Stimulated activated CD8-positive, alpha-beta memory T cell treated with anti-CD3 and anti-CD28 coated beads, Interleukin-7, amount 100 ng/mL, for 24 hours (primary cell): Measurements from ENCODE around the gene MORN5.

Experiments
- DNase-seq: peaks from one replicate; pipeline ENCODE4 v3.0.0-alpha.2; 2020; ENCODE audit warnings: low read depth

MORN5 gene

DNA sequence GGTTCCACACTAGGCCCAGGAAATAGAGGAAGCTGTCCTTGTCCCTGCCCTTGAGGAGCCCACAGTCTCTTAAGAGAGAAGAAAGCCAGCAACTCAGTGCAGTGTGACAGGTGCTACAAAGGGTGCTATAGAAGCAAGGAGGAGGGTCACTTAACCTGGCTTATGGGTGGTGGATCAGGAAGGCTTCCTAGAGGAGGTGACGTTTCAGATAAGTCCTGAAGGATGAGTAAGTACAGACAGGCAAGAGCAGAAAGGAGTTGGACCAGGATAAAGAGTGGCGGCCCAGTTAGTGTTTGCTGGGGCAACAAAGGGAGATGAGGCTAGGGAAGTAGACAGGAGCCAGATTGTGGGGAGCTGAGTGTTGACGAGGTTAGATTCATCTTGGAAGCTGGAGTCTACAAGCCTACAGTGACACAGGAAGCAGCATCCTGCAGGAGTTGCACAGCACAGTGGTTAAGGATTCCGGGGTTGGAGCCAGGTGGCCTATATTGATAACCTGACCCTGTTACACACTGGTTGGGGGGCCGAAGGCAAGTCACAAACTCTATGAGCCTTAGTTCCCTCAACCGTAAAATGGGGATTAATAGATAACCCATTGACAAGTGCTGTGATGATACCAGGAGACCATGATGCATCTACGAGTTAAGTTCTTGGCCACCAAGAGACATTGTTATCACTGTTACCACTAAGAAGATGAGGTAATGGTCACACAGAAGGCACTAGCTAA lies 74.5 kb downstream of the MORN5 start:
- DNase-seq, result no peak

DNA sequence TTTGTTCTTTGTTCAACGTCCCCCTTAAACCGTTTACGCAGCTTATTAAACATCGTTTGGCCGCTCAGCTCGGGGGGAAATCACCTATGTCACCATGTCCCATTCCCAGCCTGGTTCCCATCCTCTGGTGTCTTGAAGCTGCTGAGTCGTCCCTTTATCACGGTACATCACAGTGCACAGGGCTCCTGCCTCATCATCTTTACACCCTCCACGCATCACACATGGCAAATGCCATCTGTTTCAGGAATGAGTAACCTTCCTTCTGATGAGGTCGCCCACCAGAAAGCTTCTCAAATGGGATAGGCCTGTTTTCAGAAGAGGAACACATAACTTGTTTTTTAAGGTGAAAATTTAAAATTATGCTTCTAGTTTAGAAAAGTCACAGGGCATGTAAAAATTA lies 77.0 kb downstream of the MORN5 start:
- no peak for DNase-seq

DNA sequence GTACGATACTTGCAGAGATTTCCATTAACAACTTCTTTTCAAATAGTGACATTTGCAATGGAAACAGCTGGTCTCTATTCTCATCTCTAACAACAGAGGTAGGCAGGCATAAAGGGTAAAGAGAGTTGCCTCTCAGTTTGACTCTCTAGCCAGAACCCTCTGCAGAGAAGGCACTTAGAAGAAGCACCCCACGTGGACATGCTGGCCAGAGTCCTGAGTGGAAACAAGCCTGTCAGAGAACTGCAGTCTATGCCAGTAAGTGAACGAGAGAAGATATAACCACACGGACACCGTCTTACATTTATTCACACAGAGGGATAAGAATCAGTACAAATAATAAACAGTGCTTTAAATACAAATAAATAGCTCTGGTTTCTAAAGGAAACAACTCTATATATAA lies 80.0 kb downstream of the MORN5 start:
- DNase-seq, result no peak

DNA sequence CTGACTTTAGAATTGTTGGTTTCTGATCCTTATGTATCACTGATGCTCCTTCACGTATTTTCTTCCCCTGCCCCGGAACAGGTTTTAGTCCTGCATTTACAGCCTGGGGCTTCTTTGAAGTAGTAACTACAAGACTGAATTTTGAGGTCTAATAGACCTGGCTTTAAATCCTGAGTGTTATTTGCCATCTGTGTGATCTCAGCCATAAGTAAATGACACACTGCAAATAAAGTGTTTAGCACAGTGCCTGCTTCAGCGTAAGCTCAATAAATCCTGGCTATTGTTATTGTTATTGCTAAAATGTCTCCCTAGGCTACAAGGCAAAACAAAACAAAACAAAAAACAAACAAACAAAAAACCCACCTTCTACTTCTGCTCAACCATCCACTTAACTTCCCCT lies 84.6 kb downstream of the MORN5 start:
- no peak for DNase-seq

DNA sequence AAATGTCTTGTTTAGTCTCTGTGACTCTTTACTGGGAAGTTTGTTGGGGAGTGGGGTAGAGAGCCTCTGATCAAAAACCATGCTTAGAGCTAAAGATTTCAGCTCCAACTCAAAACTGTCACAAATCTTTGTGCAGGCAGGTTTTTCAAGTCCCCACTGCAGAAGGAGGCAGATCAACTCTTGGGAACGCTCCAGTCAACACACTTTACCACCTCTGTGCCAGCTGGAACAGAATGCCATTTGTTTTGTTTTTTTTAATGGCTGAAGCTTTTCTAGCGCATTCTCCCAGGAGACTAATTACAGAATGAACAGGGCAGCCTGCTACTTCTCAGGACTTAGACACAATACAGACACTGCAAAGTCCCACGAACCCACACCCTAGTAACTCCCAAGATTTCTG lies 87.0 kb downstream of the MORN5 start:
- no peak for DNase-seq

DNA sequence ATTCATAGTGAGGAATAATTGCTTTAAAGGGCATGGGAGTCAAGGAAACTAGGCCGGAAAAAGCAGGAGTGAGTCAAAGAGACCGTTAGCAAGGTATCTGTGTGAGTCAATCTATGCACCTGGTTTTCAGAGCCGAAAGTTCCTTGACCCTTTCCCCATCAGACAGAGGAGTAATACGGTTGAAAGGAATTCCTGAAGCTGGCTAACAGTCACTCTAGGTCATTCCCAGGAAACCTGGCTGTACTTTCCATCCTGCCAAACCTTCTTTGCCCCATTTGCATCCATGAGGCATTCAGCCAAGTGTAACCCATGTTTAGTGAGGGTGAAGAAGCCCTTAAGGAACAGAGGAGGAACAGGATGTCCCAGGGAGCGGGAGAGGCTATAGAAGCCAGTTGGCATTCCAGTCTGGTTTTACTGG lies 88.7 kb downstream of the MORN5 start:
- DNase-seq, result no peak
